Adipocyte (in vitro differentiated cells): ENCODE measurements around the gene IFT172.

Source experiments
- DNase-seq: peaks from one replicate; pipeline ENCODE4 v3.0.0-alpha.2; 2015; ENCODE audit warnings: low read depth
- H3K27me3 ChIP-seq: replicated peaks from 2 replicates; pipeline ENCODE4 v1.7.0; 2013; ENCODE audit warnings: mild to moderate bottlenecking, low read length, moderate library complexity; ENCODE audit not compliant: control insufficient read depth, insufficient read depth
- H3K36me3 ChIP-seq: 2 replicates; pipeline ENCODE4 v1.7.0; 2013; ENCODE audit warnings: low read length, mild to moderate bottlenecking, moderate library complexity; ENCODE audit not compliant: control insufficient read depth, insufficient read depth, severe bottlenecking
- H3K4me1 ChIP-seq: 2 replicates; pipeline ENCODE4 v1.7.0; 2013; ENCODE audit warnings: mild to moderate bottlenecking, low read length, moderate library complexity; ENCODE audit not compliant: control insufficient read depth, insufficient read depth
- H3K4me3 ChIP-seq: 2 replicates; pipeline ENCODE4 v1.7.0; 2013; ENCODE audit warnings: mild to moderate bottlenecking, low read length, moderate library complexity
- H3K9ac ChIP-seq: 2 replicates; pipeline ENCODE4 v1.7.0; 2013; ENCODE audit warnings: mild to moderate bottlenecking, low read length, moderate library complexity
- H3K9me3 ChIP-seq: 2 replicates; pipeline ENCODE4 v1.7.0; 2013; ENCODE audit warnings: mild to moderate bottlenecking, low read length, moderate library complexity; ENCODE audit not compliant: control insufficient read depth

IFT172 gene

DNA sequence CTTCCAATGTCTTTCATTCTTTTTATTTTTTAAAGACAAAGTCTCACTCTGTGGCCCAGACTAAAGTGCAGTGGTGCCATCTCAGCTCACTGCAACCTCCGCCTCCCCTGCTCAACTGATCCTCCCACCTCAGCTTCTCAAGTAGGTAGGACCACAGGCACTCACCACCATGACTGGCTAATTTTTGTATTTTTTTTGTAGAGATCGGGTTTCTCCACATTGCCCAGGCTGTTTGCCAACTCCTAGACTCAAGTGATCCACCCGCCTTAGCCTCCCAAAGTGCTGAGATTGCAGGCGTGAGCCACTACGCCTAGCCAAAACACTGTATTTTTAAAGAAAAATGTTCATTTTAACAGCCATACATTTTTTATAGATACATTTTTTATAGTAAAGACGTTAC lies 19.8 kb upstream of the IFT172 start:
- Histone ChIP-seq H3K9ac (no peak overlapping the region), H3K9me3 (no peaks in the 10 kb centered on the region), H3K4me1 (no peaks in the 10 kb centered on the region), H3K36me3 (no peaks in the 10 kb centered on the region), H3K27me3 (no peaks in the 10 kb centered on the region), H3K4me3 (no peak overlapping the region)
- peak; percentile 34 for DNase-seq

GRCh38 chr2:27507293-27507692 lies 17.8 kb upstream of the IFT172 start:
- DNase-seq: no peak
- Histone ChIP-seq H3K9me3 (no peaks in the 10 kb centered on the region), H3K36me3 (no peaks in the 10 kb centered on the region), H3K9ac (no peak overlapping the region), H3K27me3 (no peaks in the 10 kb centered on the region), H3K4me1 (no peaks in the 10 kb centered on the region), H3K4me3 (no peak overlapping the region)

- Histone ChIP-seq H3K36me3 (no peaks in the 10 kb centered on the region), H3K27me3 (no peaks in the 10 kb centered on the region), H3K9ac (no peak overlapping the region), H3K9me3 (no peaks in the 10 kb centered on the region), H3K4me3 (no peak overlapping the region), H3K4me1 (peaks cover 6% of the 10 kb centered on the region)
- DNase-seq: no peak
These were observed 17.0 kb upstream of the IFT172 start for GRCh38 chr2:27506587-27506986.

DNA sequence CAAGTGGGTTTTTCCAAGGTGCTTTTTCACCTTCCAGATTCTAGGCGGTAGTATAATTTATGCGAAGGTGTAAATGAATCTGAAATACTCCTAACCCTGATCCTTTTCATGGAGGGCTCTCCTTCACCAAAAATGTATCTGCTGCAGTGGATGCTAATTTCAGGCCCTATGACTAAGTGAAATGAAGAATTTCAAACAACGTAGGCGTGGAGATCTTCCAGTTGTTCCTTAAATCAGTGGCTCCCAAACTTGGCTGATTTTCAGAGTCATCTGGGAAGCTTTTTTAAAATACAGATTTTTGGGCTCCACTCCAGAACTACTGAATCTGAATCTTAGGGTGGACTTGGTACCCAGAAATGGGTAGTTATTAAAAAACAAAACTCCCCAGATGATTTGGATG lies 12.6 kb upstream of the IFT172 start:
- no peak for DNase-seq
- H3K4me3 ChIP-seq: no peak overlapping the region
- no peak overlapping the region for H3K9ac ChIP-seq
- H3K27me3 ChIP-seq: no peaks in the 10 kb centered on the region
- peaks cover 7% of the 10 kb centered on the region for H3K4me1 ChIP-seq
- H3K9me3 ChIP-seq: no peaks in the 10 kb centered on the region
- H3K36me3 ChIP-seq: no peaks in the 10 kb centered on the region

DNA sequence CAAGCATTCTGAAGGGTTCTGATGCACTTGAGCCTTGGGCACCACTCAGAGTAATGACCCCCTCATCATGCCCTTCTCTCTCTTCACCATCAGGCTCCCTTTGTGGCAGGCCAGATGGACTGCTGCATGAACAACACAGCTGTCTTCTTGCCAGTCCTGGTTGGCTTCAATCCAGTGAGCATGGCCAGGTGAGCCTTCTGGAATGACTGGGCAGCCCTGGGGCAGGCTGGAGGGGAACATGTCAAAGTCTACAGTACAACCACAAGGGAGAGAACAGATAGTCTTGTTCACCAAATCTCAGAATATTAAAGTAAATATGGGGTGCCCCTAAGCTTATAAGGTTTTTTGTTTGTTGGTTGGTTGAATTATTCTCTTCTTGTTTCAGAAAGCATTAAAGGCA lies 11.5 kb upstream of the IFT172 start:
- peaks cover 15% of the 10 kb centered on the region for H3K4me1 ChIP-seq
- no peaks in the 10 kb centered on the region for H3K36me3 ChIP-seq
- no peak overlapping the region for H3K9ac ChIP-seq
- H3K9me3 ChIP-seq: no peaks in the 10 kb centered on the region
- H3K27me3 ChIP-seq: no peaks in the 10 kb centered on the region
- no peak overlapping the region for H3K4me3 ChIP-seq
- no peak for DNase-seq

GRCh38 chr2:27498975-27499374 lies 9.4 kb upstream of the IFT172 start:
- DNase-seq: no peak
- no peaks in the 10 kb centered on the region for H3K27me3 ChIP-seq
- H3K9ac ChIP-seq: no peak overlapping the region
- no peaks in the 10 kb centered on the region for H3K36me3 ChIP-seq
- no peak overlapping the region for H3K4me3 ChIP-seq
- no peaks in the 10 kb centered on the region for H3K9me3 ChIP-seq
- peaks cover 25% of the 10 kb centered on the region for H3K4me1 ChIP-seq

GRCh38 chr2:27497288-27497627 lies 7.7 kb upstream of the IFT172 start:
- Histone ChIP-seq H3K4me1 (peaks cover 34% of the 10 kb centered on the region), H3K36me3 (peaks cover 9% of the 10 kb centered on the region), H3K9ac (no peak overlapping the region), H3K27me3 (no peaks in the 10 kb centered on the region), H3K4me3 (no peak overlapping the region), H3K9me3 (no peaks in the 10 kb centered on the region)
- no peak for DNase-seq

DNA sequence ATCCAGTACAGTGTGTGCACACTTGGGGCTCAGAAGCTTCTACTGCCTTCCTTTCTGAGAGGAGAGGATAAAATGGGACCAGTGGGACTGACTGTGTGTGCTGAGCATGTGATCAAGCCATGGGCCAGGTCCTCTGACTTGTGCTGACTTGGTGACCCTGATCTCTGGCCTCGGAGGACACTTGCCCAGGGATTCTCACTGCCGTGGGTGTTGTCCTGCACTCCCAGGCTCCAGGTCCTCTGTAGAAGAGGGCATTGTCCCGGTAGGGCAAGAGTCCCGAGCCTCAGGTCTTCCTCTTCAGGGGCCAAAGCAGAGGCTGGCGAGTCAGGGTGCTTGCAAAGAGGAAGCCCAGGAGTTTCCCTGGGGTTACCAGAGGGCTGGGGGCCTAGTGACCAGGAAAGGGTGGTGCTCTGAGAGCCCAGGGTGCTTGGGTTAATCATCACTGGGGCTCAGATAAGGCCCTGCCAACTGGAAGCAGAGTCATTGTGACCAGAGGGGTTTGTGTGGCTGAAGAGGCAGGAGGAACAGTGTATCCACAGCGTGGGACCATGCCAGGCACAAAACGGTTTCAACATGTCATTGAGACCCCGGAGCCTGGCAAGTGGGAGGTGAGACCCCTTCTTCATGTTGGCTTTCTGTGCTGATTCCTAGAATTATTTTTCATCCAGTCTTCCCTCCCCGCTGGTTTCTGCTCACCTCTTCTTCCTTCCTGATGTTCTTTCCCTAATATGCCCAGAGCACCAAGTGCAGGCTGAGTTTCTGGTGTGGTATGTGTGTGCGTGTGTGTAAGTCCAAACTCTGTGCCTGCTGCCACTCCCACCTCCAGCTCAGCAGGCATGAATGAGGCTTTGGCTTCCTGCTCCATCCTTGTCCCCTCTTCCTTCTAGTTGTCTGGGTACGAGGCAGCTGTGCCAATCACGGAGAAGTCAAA lies 7.1 kb upstream of the IFT172 start, which contains the start of gene GCKR:
Gene GCKR (plus strand): TSS at position 483 of the 931 bp plus-strand sequence. CDS start 66 bp downstream, at position 549.
- peaks cover 15% of the 10 kb centered on the region for H3K36me3 ChIP-seq
- H3K27me3 ChIP-seq: no peaks in the 10 kb centered on the region
- H3K4me3 ChIP-seq: peak within 1 kb of the TSS; percentile 77
- peaks cover 28% of the 10 kb centered on the region for H3K4me1 ChIP-seq
- DNase-seq: peak; percentile 27
- no peaks in the 10 kb centered on the region for H3K9me3 ChIP-seq
- H3K9ac ChIP-seq: peak within 1 kb of the TSS; percentile 88

DNA sequence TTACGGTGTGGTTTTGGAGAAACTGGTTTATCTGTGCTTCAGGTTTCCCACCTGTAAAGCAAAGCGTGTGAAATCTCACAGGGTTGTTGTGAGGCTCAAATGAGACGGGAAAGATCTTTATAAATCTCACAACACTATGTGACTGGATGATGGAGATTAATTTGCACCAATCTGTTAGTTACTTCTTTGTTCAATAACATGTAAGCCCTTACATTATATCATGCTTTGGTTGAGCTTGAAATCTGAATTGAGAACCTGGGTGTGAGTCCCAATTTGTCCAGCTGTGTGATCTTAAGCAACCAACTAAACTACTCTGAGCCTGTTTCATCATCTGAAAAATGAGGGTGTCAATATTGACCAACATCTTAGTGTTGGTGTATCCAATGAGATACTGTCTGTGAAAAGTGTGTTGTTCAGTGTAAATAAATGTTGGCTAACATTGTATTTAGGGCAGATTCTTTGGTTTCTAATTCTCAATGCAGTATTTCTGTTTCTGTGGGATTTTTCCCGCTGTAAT lies 6.4 kb upstream of the IFT172 start:
- Histone ChIP-seq H3K27me3 (no peaks in the 10 kb centered on the region), H3K4me1 (peaks cover 28% of the 10 kb centered on the region), H3K9me3 (no peaks in the 10 kb centered on the region), H3K9ac (peak overlapping the region; percentile 88), H3K4me3 (peak overlapping the region; percentile 77), H3K36me3 (peaks cover 23% of the 10 kb centered on the region)
- no peak for DNase-seq

- Histone ChIP-seq H3K36me3 (peaks cover 24% of the 10 kb centered on the region), H3K9me3 (no peaks in the 10 kb centered on the region), H3K27me3 (no peaks in the 10 kb centered on the region), H3K9ac (peak within 1 kb of the TSS; percentile 88), H3K4me1 (peaks cover 28% of the 10 kb centered on the region), H3K4me3 (peak within 1 kb of the TSS; percentile 77)
- peak; percentile 67 for DNase-seq
These were observed 5.5 kb upstream of the IFT172 start, which contains the start of gene FNDC4 for GRCh38 chr2:27494944-27495554. FNDC4 (minus strand) TSS chr2:27495200; CDS start chr2:27494679, 521 bp downstream.

- Histone ChIP-seq H3K27me3 (no peaks in the 10 kb centered on the region), H3K9me3 (no peaks in the 10 kb centered on the region), H3K4me3 (peak overlapping the region; percentile 77), H3K36me3 (peaks cover 24% of the 10 kb centered on the region), H3K4me1 (peaks cover 28% of the 10 kb centered on the region), H3K9ac (peak overlapping the region; percentile 88)
- DNase-seq: peak; percentile 48
These were observed 4.9 kb upstream of the IFT172 start for GRCh38 chr2:27494284-27494943.
